CD4-positive, alpha-beta memory T cell (primary cell): ENCODE measurements around the gene KRT17. TPM values are rescaled to one million over a fixed set of nuclear protein-coding genes. Genes with fewer than 3 reads are reported as not detected.

ENCODE experiments used
- CTCF ChIA-PET: fragments of 350-600 bp; sonication (Branson Sonifier 250); formaldehyde crosslinking; loops from one replicate; lab custom pipeline; 2021; ENCODE audit warnings: inconsistent platforms; ENCODE audit not compliant: partially characterized antibody; lab: Charles Lee
- POLR2A ChIA-PET: fragments of 350-600 bp; sonication (Branson Sonifier 250); formaldehyde crosslinking; loops from one replicate; lab custom pipeline; 2021; ENCODE audit not compliant: partially characterized antibody; lab: Charles Lee
- DNase-seq, 5 donors: peaks; one replicate each; pipeline versions ENCODE4 v3.0.0 to v3.0.0-alpha.2; 2020 to 2022; ENCODE audit warnings: mixed read lengths in 1 of 5
- H3K27ac ChIP-seq: one replicate; pipeline ENCODE4 v1.7.0; 2013; ENCODE audit warnings: low read depth, low read length
- H3K27me3 ChIP-seq: 2 replicates; pipeline ENCODE4 v1.7.0; 2013; ENCODE audit warnings: mild to moderate bottlenecking, low read length, moderate library complexity; ENCODE audit not compliant: insufficient read depth
- H3K36me3 ChIP-seq: 2 replicates; pipeline ENCODE4 v1.7.0; 2013; ENCODE audit warnings: mild to moderate bottlenecking, low read length, moderate library complexity; ENCODE audit not compliant: insufficient read depth
- H3K4me1 ChIP-seq: 2 replicates; pipeline ENCODE4 v1.7.0; 2013; ENCODE audit warnings: mild to moderate bottlenecking, low read length, moderate library complexity; ENCODE audit not compliant: insufficient read depth
- H3K4me3 ChIP-seq, 2 donors: one replicate each; pipeline ENCODE4 v1.7.0; 2013; ENCODE audit warnings: low read length in 2 of 2, mild to moderate bottlenecking in 1 of 2
- H3K9me3 ChIP-seq, 2 donors: one replicate each; pipeline ENCODE4 v1.7.0; 2013; ENCODE audit warnings: low read length in 2 of 2, control low read depth in 1 of 2; ENCODE audit not compliant: control insufficient read depth in 1 of 2
- H3K27ac Mint-ChIP-seq, 7 donors: one replicate each; pipeline ENCODE4 v1.8.0; 2020 to 2021; ENCODE audit warnings: mixed read lengths in 7 of 7, mild to moderate bottlenecking in 6 of 7, inconsistent platforms in 3 of 7, moderate library complexity in 3 of 7
- H3K27me3 Mint-ChIP-seq, 2 donors: one replicate each; pipeline ENCODE4 v1.8.0; 2020 to 2021; ENCODE audit warnings: mixed read lengths in 2 of 2
- H3K36me3 Mint-ChIP-seq, 2 donors: one replicate each; pipeline ENCODE4 v1.8.0; 2020 to 2021; ENCODE audit warnings: mixed read lengths in 2 of 2, inconsistent platforms in 1 of 2, mild to moderate bottlenecking in 1 of 2
- H3K4me1 Mint-ChIP-seq, 4 donors: one replicate each; pipeline ENCODE4 v1.8.0; 2020 to 2021; ENCODE audit warnings: mixed read lengths in 4 of 4, mild to moderate bottlenecking in 1 of 4
- H3K4me3 Mint-ChIP-seq, 8 donors: one replicate each; pipeline ENCODE4 v1.8.0; 2020 to 2021; ENCODE audit warnings: mixed read lengths in 8 of 8, mild to moderate bottlenecking in 7 of 8, moderate library complexity in 6 of 8, inconsistent platforms in 3 of 8
- H3K9me3 Mint-ChIP-seq, 8 donors: one replicate each; pipeline ENCODE4 v1.8.0; 2020 to 2021; ENCODE audit warnings: mixed read lengths in 8 of 8, mild to moderate bottlenecking in 5 of 8, inconsistent platforms in 3 of 8, moderate library complexity in 1 of 8
- intact Hi-C: fragments of 100-400 bp; cut with micrococcal nuclease; formaldehyde crosslinking; loops from one replicate; pipeline ENCODE4 v1.15.1; 2023
- polyA plus RNA-seq, 2 donors: library from polyadenylated mRNA; unstranded; fragments of 300-500 nt; fragmentation: Illumina TruSeq; gene quantifications; one replicate each; pipeline ENCODE4 v1.2.3, GENCODE V29; 2021
- total RNA-seq, 2 experiments: library from RNA; stranded (reverse); gene quantifications; one replicate each; pipeline ENCODE4 v1.2.3, GENCODE V29; 2021

Gene KRT17
- total and polyA plus RNA-seq, 4 experiments from 2014 or later: not detected

GRCh38 chr17:41659427-41660212 lies 35.2 kb upstream of the KRT17 start:
- Histone ChIP-seq H3K9me3 (no peaks in the 10 kb centered on the region), H3K27ac (no peak overlapping the region), H3K27me3 (no peaks in the 10 kb centered on the region), H3K4me1 (peaks cover 3% of the 10 kb centered on the region), H3K36me3 (no peaks in the 10 kb centered on the region), H3K4me3 (no peak overlapping the region)
- ChIA-PET POLR2A (interaction anchor here (1.1 to 2.2 kb wide), 2 partner anchors 11 to 29 kb away, joined by 6 to 7 read pairs; partner anchors contain the start of gene EIF1), CTCF (interaction anchor here (9.4 to 11.6 kb wide), 2 partner anchors 11 to 110 kb away, joined by 130 to 394 read pairs; no protein-coding TSS in a partner anchor)
- H3K27me3 Mint-ChIP-seq: peaks cover 0 to 2% of the 10 kb centered on the region in 2 donors
- intact Hi-C loops: no loop called here
- H3K4me3 Mint-ChIP-seq: peak overlapping the region in 1 of 8 donors; percentile 49
- peak overlapping the region in 1 of 7 donors; percentile 52 for H3K27ac Mint-ChIP-seq
- peaks cover 0 to 14% (median 1%) of the 10 kb centered on the region in 4 donors for H3K4me1 Mint-ChIP-seq
- DNase-seq: no peak
- H3K9me3 Mint-ChIP-seq: peaks cover 0 to 2% (median 0%) of the 10 kb centered on the region in 8 donors
- H3K36me3 Mint-ChIP-seq: no peaks in the 10 kb centered on the region

DNA sequence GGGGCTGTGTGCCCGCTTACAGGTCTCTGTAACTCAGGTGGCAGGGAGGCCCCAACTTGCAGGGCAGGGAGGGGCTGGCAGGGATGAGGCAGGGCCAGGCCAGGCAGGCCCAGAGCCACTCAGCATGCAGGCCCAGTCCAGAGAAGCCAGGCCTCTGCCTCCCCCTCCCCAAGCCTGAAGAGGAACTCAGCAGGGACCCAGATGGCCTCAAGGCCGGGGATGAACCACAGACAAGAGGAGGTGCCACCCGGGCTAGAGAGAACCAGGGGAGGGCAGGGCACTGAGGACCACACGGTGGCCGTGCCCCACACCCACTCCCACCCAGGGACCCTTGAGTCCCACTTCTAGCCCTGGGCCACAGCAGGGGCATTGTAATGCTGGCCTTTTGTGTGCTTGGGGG lies 34.5 kb upstream of the KRT17 start:
- Histone ChIP-seq H3K4me1 (no peaks in the 10 kb centered on the region), H3K4me3 (no peak overlapping the region), H3K9me3 (no peaks in the 10 kb centered on the region), H3K27me3 (no peaks in the 10 kb centered on the region), H3K36me3 (no peaks in the 10 kb centered on the region), H3K27ac (no peak overlapping the region)
- H3K27ac Mint-ChIP-seq: no peak overlapping the region
- no peak overlapping the region for H3K4me3 Mint-ChIP-seq
- H3K27me3 Mint-ChIP-seq: peaks cover 0 to 2% of the 10 kb centered on the region in 2 donors
- CTCF ChIA-PET: interaction anchor here (2.6 kb wide), 1 partner anchor 10 kb away, joined by 11 read pairs; no protein-coding TSS in a partner anchor
- peaks cover 0 to 13% (median 1%) of the 10 kb centered on the region in 4 donors for H3K4me1 Mint-ChIP-seq
- H3K9me3 Mint-ChIP-seq: peaks cover 0 to 2% (median 0%) of the 10 kb centered on the region in 8 donors
- DNase-seq: no peak
- H3K36me3 Mint-ChIP-seq: no peaks in the 10 kb centered on the region
- POLR2A ChIA-PET: no interaction called here
- intact Hi-C loops: no loop called here

- Histone ChIP-seq H3K27me3 (no peaks in the 10 kb centered on the region), H3K4me1 (no peaks in the 10 kb centered on the region), H3K9me3 (no peaks in the 10 kb centered on the region), H3K4me3 (no peak overlapping the region), H3K27ac (no peak overlapping the region), H3K36me3 (no peaks in the 10 kb centered on the region)
- H3K27ac Mint-ChIP-seq: no peak overlapping the region
- CTCF ChIA-PET: interaction anchor here (1.3 to 2.6 kb wide), 2 partner anchors 10 to 109 kb away, joined by 3 to 11 read pairs; no protein-coding TSS in a partner anchor
- intact Hi-C loops: no loop called here
- H3K9me3 Mint-ChIP-seq: no peaks in the 10 kb centered on the region
- H3K4me3 Mint-ChIP-seq: no peak overlapping the region
- no peaks in the 10 kb centered on the region for H3K36me3 Mint-ChIP-seq
- POLR2A ChIA-PET: no interaction called here
- peaks cover 0 to 2% of the 10 kb centered on the region in 2 donors for H3K27me3 Mint-ChIP-seq
- H3K4me1 Mint-ChIP-seq: peaks cover 0 to 4% (median under 1%) of the 10 kb centered on the region in 4 donors
- DNase-seq: no peak
Measured at GRCh38 chr17:41657936-41658335, 33.6 kb upstream of the KRT17 start.

GRCh38 chr17:41657176-41657754 lies 32.9 kb upstream of the KRT17 start:
- no peaks in the 10 kb centered on the region for H3K36me3 ChIP-seq
- H3K27ac ChIP-seq: no peak overlapping the region
- no peak overlapping the region for H3K4me3 ChIP-seq
- DNase-seq: no peak
- Mint-ChIP-seq H3K27ac (peak overlapping the region in 1 of 7 donors; percentile 36), H3K36me3 (no peaks in the 10 kb centered on the region), H3K4me3 (no peak overlapping the region), H3K9me3 (no peaks in the 10 kb centered on the region), H3K4me1 (no peaks in the 10 kb centered on the region), H3K27me3 (peaks cover 0 to 2% of the 10 kb centered on the region in 2 donors)
- ChIA-PET CTCF (interaction anchor here (1.1 to 2.6 kb wide), 3 partner anchors 9 to 108 kb away, joined by 3 to 11 read pairs (median 4); no protein-coding TSS in a partner anchor), POLR2A (no interaction called here)
- H3K9me3 ChIP-seq: no peaks in the 10 kb centered on the region
- H3K4me1 ChIP-seq: no peaks in the 10 kb centered on the region
- intact Hi-C loops: no loop called here
- H3K27me3 ChIP-seq: no peaks in the 10 kb centered on the region

DNA sequence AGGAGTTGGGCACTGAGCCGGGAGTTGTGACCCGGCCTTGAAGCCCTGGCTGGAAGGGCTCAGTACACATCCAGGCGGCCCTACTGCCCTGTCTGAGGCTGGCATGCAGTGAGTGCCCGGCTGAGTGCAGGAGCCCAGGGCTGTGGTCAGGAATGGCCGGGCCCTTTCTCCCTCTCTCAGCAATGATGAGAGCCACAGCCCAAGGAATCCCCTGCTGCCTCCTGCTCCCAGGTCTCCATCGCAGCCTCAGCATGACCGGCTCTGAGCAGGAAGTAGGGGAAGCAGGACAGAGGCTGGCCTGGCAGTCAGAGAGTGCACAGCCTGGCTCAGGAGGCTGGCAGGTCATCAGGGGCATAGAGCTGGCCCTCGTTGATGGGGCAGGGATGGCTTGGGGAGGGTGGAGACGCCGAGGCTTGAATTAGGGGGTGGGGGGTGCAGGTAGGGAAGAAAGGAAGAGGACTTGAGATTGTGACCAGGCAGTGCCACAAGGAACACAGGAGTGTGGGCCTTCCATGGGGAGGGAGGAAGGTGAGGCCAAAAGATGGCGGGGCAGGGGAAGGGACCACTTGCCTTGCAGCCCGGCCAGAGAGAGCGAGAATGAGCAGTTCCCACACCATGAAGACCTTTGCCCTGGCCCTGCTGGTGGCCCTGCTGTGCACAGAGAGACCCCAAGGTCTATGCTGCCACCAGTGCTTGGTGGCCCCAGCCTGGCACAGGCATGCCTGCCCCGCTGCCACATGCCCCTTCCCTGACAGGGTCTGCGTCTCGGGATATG lies 32.1 kb upstream of the KRT17 start:
- POLR2A ChIA-PET: no interaction called here
- Mint-ChIP-seq H3K4me3 (no peak overlapping the region), H3K36me3 (no peaks in the 10 kb centered on the region)

GRCh38 chr17:41655611-41656111 lies 31.3 kb upstream of the KRT17 start:
- CTCF ChIA-PET: no interaction called here
- POLR2A ChIA-PET: no interaction called here
- intact Hi-C loops: no loop called here

More for the DNA sequence above, 32.1 kb upstream of the KRT17 start:
- peak overlapping the region in 1 of 7 donors; percentile 46 for H3K27ac Mint-ChIP-seq
- no peak overlapping the region for H3K27ac ChIP-seq
- H3K9me3 ChIP-seq: no peaks in the 10 kb centered on the region
- peaks cover 0 to 4% (median 0%) of the 10 kb centered on the region in 4 donors for H3K4me1 Mint-ChIP-seq
- no peak for DNase-seq
- H3K4me1 ChIP-seq: no peaks in the 10 kb centered on the region
- CTCF ChIA-PET: interaction anchor here (1.1 to 2.6 kb wide), 2 partner anchors 8 to 107 kb away, joined by 4 to 11 read pairs; no protein-coding TSS in a partner anchor
- intact Hi-C loops: no loop called here
- no peaks in the 10 kb centered on the region for H3K27me3 ChIP-seq
- H3K9me3 Mint-ChIP-seq: peaks cover 0 to 1% (median 0%) of the 10 kb centered on the region in 8 donors
- no peaks in the 10 kb centered on the region for H3K36me3 ChIP-seq
- H3K4me3 ChIP-seq: no peak overlapping the region
- H3K27me3 Mint-ChIP-seq: peaks cover 2% of the 10 kb centered on the region in 2 donors

More at GRCh38 chr17:41655611-41656111, 31.3 kb upstream of the KRT17 start:
- H3K27me3 ChIP-seq: no peaks in the 10 kb centered on the region
- no peak overlapping the region for H3K4me3 ChIP-seq
- H3K9me3 Mint-ChIP-seq: peaks cover 0 to 1% (median 0%) of the 10 kb centered on the region in 8 donors
- H3K4me3 Mint-ChIP-seq: no peak overlapping the region
- no peak overlapping the region for H3K27ac Mint-ChIP-seq
- H3K9me3 ChIP-seq: no peaks in the 10 kb centered on the region
- peaks cover 0 to 4% (median 0%) of the 10 kb centered on the region in 4 donors for H3K4me1 Mint-ChIP-seq
- H3K36me3 ChIP-seq: no peaks in the 10 kb centered on the region
- no peaks in the 10 kb centered on the region for H3K36me3 Mint-ChIP-seq
- H3K27me3 Mint-ChIP-seq: peaks cover under 1 to 2% of the 10 kb centered on the region in 2 donors
- DNase-seq: no peak
- H3K4me1 ChIP-seq: no peaks in the 10 kb centered on the region
- H3K27ac ChIP-seq: no peak overlapping the region
